ENCODE measurements around the gene PTBP2.

PTBP2 gene

GRCh38 chr1:96721416-96722160 lies at the start of gene PTBP2:
PTBP2 (plus strand) TSS chr1:96721784; CDS start chr1:96721865, 81 bp downstream.
- peak; percentile 59 for DNase-seq

- DNase-seq = no peak
Measured at GRCh38 chr1:96674915-96675314, 46.7 kb upstream of the PTBP2 start.

GRCh38 chr1:96682056-96682455 lies 39.5 kb upstream of the PTBP2 start:
- DNase-seq = no peak

GRCh38 chr1:96683931-96684330 lies 37.7 kb upstream of the PTBP2 start:
- DNase-seq = no peak

- no peak for DNase-seq
Measured at GRCh38 chr1:96684744-96685143, 36.8 kb upstream of the PTBP2 start.

GRCh38 chr1:96688767-96689166 lies 32.8 kb upstream of the PTBP2 start:
- DNase-seq = no peak

GRCh38 chr1:96695954-96696353 lies 25.6 kb upstream of the PTBP2 start:
- DNase-seq = no peak

GRCh38 chr1:96698342-96698983 lies 23.1 kb upstream of the PTBP2 start:
- DNase-seq = no peak

GRCh38 chr1:96703186-96703585 lies 18.4 kb upstream of the PTBP2 start:
- DNase-seq = no peak

GRCh38 chr1:96707023-96707422 lies 14.6 kb upstream of the PTBP2 start:
- no peak for DNase-seq

GRCh38 chr1:96708482-96708881 lies 13.1 kb upstream of the PTBP2 start:
- DNase-seq = no peak

GRCh38 chr1:96710708-96711477 lies 10.7 kb upstream of the PTBP2 start:
- DNase-seq = no peak

- no peak for DNase-seq
Measured at GRCh38 chr1:96713649-96714048, 7.9 kb upstream of the PTBP2 start.

GRCh38 chr1:96714881-96715280 lies 6.7 kb upstream of the PTBP2 start:
- DNase-seq = no peak

GRCh38 chr1:96715482-96715881 lies 6.1 kb upstream of the PTBP2 start:
- no peak for DNase-seq

- no peak for DNase-seq
Measured at GRCh38 chr1:96721053-96721415, 550 bp upstream of the PTBP2 start.

GRCh38 chr1:96722161-96722922 lies 758 bp downstream of the PTBP2 start:
- DNase-seq = no peak

- DNase-seq = no peak
Measured at GRCh38 chr1:96722958-96723357, 1.4 kb downstream of the PTBP2 start.

GRCh38 chr1:96723377-96723776 lies 1.8 kb downstream of the PTBP2 start:
- DNase-seq = no peak

- no peak for DNase-seq
Measured at GRCh38 chr1:96723936-96724335, 2.4 kb downstream of the PTBP2 start.

- no peak for DNase-seq
Measured at GRCh38 chr1:96727860-96728259, 6.3 kb downstream of the PTBP2 start.

- no peak for DNase-seq
Measured at GRCh38 chr1:96730574-96731298, 9.2 kb downstream of the PTBP2 start.

GRCh38 chr1:96741335-96741734 lies 19.8 kb downstream of the PTBP2 start:
- DNase-seq = no peak
